NCI-H146 (cell line): ENCODE data around the gene MYH16.
"Not testable (repeated sequence)": the region's sequence is repeated elsewhere in the genome, so short reads cannot be mapped to it uniquely, and the experiment has no call there.

Source experiments
- DNase-seq: peaks from one replicate; lab custom pipeline; 2025; lab: John Stamatoyannopoulos, UW

Gene MYH16

DNA sequence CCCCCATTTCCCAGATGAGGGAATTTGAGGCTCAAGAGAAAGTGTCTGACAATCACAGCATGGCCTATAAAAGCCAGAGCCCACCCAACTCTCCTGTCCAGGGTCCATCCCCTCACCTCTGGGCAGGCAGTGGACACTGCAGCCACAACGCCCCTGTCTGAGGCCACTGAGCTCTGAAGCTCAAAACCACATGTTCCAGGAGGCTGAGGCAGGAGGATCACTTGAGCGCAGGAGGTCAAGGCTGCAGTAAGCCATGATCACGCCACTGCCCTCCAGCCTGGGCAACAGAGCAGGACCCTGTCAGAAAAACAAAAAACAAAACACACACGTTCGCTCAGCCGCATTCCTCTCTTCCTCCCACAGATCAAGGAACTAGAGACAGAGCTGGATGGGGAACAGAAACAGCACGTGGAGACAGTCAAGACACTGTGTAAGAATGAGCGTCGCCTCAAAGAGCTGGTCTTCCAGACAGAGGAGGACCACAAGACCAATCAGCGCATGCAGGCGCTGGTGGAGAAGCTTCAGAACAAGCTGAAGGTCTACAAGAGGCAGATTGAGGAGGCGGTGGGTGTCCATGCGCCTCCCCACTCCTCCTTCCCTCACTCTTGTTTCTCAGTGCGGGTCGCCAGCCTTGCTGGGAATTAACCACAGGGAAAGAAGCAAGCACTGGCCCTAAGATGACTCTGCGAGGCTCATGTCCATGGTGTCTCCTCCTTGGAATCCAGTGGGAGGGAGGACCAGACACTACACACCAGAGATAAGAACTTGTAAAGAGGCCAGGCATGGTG is 33.0 kb downstream of the MYH16 start:
- no peak for DNase-seq

- no peak for DNase-seq
Measured at GRCh38 chr7:99308461-99309074, 35.9 kb downstream of the MYH16 start.

GRCh38 chr7:99309111-99309510 is 36.5 kb downstream of the MYH16 start:
- DNase-seq: no peak

DNA sequence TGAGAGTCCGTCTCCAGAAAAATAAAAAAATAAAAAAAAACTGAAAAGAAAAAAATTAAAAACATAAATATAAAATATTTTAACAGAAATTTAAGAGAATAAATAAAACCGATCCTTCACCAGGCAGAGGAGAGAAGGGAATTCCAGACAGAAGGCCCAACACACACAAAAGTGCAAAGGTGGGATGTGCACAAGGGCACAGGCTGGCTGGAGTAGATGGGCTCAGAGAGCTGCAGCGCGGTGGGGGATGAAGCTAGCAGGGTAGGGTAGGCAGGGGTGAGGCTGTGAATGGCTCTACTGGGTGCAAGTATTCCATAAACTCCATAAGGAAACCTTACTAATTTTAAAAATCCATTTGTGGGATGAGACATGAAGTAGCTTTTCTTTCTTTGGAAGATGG is 37.4 kb downstream of the MYH16 start:
- DNase-seq: no peak

DNA sequence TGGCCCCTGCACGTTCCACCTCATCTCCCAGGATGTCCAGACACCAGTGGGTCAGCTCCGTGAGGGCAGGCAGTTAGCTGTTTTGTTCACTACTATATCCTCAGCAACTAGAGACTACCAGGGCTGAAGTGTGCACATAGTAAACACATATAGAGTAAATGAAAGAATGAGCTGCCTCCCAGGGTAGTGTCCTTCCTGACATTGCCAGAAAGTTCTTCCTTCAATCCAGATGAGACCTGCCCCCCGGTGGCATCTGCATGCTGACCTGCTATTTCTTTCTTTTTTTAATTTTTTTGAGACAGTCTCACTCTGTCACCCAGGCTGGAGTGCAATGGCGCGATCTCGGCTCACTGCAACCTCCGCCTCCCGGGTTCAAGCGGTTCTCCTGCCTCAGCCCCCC is 39.1 kb downstream of the MYH16 start:
- no peak for DNase-seq

DNA sequence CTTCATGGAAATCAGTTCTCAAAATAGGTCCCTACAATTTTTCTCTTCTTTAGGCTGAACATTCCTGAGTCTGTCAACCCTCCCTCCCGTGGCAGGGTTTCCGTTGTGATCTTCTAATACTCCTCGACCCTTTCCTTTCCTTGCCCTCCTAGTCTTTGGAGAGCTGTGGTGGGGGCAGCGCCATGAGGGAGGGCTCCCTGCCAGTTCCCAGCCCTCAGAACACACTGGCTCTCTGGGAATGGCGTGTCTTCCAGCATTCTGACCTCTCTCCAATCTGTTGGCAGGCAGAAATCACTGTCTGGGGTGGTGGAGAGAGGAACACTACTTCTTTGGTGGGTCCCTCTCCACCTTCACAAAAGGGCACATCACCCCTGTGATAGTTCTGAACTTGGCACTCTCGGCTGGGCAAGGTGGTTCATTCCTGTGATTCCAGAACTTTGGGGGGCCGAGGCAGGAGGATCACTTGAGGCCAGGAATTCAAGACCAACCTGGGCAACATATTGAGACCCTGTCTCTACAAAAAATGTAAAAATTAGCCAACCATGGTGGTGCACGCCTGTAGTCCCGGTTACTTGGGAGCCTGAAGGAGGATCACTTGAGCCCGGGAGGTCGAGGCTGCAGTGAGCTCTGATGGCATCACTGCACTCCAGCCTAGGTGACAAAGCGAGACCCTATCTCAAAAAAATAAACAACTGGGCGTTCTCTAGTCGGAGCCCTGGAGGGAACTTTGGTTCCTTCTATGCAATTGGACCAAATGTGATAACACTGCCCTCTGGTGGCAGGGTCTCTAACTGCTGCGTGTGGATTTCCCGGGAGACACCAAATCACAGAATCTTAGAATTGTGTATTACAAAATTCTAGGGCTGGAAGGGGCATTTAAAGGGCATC is 39.9 kb downstream of the MYH16 start:
- peak; percentile 65 for DNase-seq

GRCh38 chr7:99313204-99313573 is 40.5 kb downstream of the MYH16 start:
- DNase-seq: no peak

GRCh38 chr7:99314504-99314903 is 41.9 kb downstream of the MYH16 start:
- DNase-seq: no peak

DNA sequence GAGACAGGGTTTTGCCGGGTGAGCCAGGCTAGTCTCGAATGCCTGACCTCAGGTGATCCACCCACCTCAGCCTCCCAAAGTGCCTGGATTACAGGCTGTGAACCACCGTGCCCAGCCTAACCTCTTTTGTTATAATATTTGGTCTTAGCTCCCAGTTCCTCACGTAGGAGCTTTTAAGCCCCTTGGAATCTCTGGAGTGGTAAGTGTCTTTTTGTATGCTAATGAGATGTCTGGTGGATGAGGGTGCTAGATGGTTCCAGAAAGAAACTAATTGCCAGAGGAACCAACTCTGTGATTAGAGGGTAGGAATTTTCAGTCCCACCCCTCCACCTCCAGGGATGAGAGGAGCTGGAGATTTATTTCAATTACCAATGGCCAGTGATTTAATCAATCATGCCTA is 47.7 kb downstream of the MYH16 start:
- DNase-seq: no peak

GRCh38 chr7:99322659-99323058 is 50.0 kb downstream of the MYH16 start:
- DNase-seq: not testable (repeated sequence)

- no peak for DNase-seq
Measured at GRCh38 chr7:99324559-99324958, 51.9 kb downstream of the MYH16 start.

- DNase-seq: peak; percentile 44
Measured at GRCh38 chr7:99325001-99325493, 52.4 kb downstream of the MYH16 start.

DNA sequence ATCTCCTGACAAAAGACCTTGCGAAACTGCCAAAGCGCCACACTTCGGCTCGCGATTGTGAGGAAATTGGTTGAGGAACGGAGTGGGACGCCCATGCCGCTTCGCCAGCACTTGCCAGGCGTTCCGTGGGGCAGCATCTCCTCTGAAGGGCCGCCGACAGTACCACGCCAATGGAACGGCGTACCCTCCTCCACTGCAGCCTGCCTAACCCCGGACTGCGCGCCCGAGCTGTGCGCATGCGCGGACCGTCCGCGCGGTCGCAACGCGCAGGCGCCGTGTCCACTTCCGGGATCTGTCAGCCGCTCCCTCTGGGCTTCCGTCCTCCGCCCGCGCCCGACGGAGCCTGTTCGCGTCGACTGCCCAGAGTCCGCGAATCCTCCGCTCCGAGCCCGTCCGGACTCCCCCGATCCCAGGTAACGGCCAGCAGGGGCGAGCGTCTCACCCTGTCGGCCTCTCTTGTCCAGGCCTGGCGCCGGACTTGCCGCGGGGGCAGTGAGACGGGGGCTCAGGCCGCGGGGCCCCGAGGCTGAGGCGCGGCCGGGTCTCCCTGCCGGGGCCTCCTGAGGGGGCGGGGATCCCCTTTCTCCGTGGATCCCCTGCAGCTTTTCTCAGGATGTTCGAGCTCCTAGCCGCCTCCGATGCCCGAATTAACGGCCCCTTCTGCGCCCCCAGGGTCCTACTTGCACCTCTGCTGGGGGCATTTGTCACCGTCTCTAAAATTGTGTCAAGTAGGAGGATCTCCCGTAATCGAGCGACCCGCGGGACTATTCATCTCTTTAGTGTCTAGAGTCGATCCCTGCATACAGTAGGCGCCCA is 53.2 kb downstream of the MYH16 start, which contains the start of gene ARPC1A:
Gene ARPC1A, plus strand, starts transcription at position 307 of the 816 bp plus-strand sequence. CDS start 7,456 bp downstream, outside the sequence.
- DNase-seq: peak; percentile 92

DNA sequence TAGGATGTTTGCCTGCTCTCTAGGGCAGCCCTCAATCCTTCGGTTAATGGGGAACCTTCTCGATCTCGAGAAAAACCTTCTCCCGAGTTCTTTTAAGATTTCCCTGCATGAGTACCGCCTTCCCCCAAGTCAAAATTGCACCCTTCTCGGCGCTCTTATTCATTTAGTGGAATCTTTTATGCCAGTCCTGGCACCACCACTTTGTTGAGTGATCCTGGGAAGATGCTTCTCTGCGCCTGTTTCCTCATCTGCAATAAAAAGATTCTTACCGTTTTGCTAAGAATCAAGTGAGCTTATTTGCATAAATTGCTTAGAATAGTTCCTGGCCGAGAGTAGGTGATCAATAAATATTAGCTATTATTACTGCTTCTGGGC is 53.8 kb downstream of the MYH16 start:
- DNase-seq: no peak

DNA sequence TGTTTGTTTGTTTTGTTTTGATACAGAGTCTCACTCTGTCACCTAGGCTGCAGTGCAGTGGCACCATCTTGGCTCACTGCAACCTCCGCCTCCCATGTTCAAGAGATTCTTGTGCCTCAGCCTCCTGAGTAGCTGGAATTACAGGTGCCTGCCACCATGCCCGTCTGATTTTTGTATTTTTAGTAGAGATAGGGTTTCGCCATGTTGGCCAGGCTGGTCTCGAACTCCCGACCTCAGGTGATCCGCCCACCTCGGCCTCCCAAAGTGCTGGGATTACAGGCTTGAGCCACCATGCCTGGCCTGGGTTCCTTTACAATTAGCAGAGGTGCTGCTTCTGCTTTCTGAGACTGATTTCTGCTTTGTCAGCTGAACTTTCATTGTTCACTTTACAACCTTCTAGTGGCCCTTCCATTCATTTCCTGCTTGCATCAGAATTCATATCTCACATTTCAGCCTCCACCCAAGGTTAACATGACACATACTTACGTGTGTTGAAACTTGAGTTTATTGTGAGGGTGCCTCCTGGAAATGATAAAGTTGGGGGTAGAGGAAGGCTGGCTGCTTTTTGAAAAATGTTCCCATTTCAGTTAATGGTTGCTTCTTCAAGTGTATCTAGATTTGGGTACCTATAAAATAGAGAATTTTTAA is 57.8 kb downstream of the MYH16 start:
- not testable (repeated sequence) for DNase-seq

DNA sequence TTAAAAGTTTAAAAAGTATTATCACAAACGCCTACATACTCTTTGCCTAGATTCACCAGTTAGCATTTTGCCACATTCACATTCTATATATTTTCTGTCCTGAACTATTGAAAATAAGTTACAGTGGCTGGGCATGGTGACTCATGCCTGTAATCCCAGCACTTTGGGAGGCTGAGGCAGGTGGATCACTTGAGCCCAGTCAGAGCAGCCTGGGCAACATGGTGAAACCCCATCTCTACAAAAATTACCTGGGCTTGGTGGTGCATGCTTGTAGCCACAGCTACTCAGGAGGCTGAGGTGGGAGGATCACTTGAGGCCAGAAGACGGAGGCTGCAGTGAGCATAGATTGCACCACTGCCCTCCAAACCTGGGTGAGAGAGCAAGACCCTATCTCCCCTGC is 58.4 kb downstream of the MYH16 start:
- DNase-seq: no peak

GRCh38 chr7:99339595-99339994 is 67.0 kb downstream of the MYH16 start:
- DNase-seq: no peak

DNA sequence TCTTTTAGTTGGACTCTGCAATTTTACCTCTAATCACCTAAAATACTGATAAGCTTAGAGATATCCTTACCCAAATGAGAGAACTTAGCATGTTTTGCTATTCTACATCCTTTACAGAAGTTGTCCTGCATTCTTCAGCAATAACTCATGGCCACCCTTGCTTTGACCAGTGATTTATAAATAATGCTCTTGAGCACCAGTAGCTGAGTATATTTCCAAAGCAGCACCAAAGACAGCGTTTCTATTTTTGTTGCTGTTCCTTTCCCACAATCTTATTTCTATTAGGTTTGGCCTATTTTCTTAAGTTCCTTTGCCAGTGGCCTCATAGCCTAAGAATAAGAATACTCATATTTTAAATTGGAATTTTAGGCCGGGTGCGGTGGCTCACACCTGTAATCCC is 68.0 kb downstream of the MYH16 start:
- DNase-seq: no peak

DNA sequence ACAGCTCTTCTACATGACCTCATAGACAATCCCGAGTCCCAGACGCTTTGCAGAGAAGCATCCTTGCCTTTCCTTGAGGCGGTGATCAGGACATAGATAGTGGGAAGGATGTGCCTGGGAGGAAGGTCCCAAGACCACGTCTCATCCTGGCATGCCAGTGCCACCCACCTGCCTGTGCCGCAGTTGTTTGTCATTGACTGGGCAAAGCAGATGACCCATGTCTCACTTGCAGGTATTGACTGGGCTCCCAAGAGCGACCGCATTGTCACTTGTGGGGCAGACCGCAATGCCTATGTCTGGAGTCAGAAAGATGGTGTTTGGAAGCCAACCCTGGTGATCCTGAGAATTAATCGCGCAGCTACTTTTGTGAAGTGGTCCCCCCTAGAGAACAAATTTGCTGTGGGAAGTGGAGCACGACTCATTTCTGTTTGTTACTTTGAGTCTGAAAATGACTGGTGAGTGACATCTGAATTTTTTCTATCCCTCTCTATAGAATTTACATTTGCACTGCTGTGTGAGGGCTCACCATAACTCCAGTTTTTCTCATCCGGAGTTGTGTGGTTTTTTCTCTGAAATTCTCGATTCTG is 71.5 kb downstream of the MYH16 start:
- DNase-seq: no peak

DNA sequence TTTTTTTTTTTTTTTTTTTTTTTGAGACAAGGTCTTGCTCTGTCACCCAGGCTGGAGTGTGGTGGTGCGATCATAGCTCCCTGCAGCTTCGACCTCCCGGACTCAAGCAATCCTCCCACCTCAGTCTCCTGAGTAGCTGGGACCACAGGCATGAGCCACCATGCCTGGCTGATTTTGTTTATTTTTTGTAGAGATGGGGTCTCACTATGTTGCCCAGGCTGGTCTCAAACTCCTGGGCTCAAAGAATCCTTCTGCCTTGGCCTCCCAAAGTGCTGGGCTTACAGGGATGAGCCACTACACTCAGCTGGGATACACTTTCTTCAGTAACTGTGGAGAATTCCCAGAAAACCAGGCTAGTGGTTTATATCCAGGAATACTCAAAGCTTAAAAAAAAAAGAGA is 78.0 kb downstream of the MYH16 start:
- not testable (repeated sequence) for DNase-seq

DNA sequence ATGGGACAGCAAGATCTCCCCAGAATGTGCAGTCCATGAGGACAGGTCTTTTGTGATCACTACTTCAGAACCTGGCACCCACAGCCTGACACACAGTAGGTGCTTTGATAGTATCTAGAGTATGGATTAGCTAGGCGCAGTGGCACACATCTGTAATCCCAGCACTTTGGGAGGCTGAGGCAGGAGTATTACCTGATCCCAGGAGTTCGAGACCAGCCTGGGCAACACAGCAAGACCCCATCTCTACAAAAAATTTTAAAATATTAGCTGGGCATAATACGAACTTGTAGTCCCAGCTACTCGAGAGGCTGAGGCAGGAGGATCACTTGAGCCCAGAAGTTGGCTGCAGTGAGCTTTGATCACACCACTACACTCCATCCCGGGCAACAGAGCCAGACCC is 79.6 kb downstream of the MYH16 start:
- no peak for DNase-seq
